ENCODE results near the gene SFXN3. TPM values are rescaled to one million over a fixed set of nuclear protein-coding genes. Genes with fewer than 3 reads are reported as not detected.

SFXN3 gene
- total and polyA plus RNA-seq, 2 of the 13 experiments (the other 11 are each of a cell fraction or from before 2014, with no cell fraction given): 16.8 to 71.5 TPM

GRCh38 chr10:101014230-101014884 is 16.7 kb upstream of the SFXN3 start (continued):
- no peak for TF ChIP-seq ZBTB37 (CRISPR knock-in tag; IDR thresholded peaks at IDR 0.05)
- TF ChIP-seq POGZ (CRISPR knock-in tag; IDR thresholded peaks at IDR 0.05): 0 out of 2 replicates have a peak, but pooled peaks have one; percentile 28
- no peak for TF ChIP-seq ZNF253 (CRISPR knock-in tag; IDR thresholded peaks at IDR 0.05; ENCODE audit: borderline replicate concordance)
- TF ChIP-seq RXRB (CRISPR knock-in tag; IDR thresholded peaks at IDR 0.05; ENCODE audit: borderline replicate concordance): no peak
- TF ChIP-seq PHF21A (CRISPR knock-in tag; IDR thresholded peaks at IDR 0.05): no peak
- TF ChIP-seq TCF7L2 (IDR thresholded peaks at IDR 0.05; ENCODE audit: low read depth, low read length): no peak
- no peak for TF ChIP-seq KMT2B (CRISPR knock-in tag; IDR thresholded peaks at IDR 0.05)
- no peak for TF ChIP-seq RORA (CRISPR knock-in tag; IDR thresholded peaks at IDR 0.05)
- TF ChIP-seq SP140L (CRISPR knock-in tag; IDR thresholded peaks at IDR 0.05; ENCODE audit: borderline replicate concordance): no peak
- TF ChIP-seq CCAR2 (optimal IDR thresholded peaks at IDR 0.05; ENCODE audit: low read depth, low read length): no peak
- no peak for TF ChIP-seq ADNP (CRISPR knock-in tag; IDR thresholded peaks at IDR 0.05)

- Histone ChIP-seq H3K79me2 (ENCODE audit: insufficient read depth, low read length) (no peaks in the 10 kb centered on the region), H3K27me3 (ENCODE audit: control insufficient read depth in 1 of 2, insufficient read depth in 2 of 2, low read length in 2 of 2) (peaks cover 0 to 3% of the 10 kb centered on the region in 2 experiments; a peak in 1 of 5 replicates), H4K20me1 (ENCODE audit: insufficient read depth, low read length) (no peaks in the 10 kb centered on the region), H3K9me3 (ENCODE audit: low read length) (no peaks in the 10 kb centered on the region), H3K4me1 (ENCODE audit: insufficient read depth, low read length) (peaks cover 68% of the 10 kb centered on the region), H3K27ac (ENCODE audit: extremely low read length, insufficient read depth, low read length) (no peak overlapping the region), H3K4me3 (replicated peaks in 1 of 3; ENCODE audit: insufficient read depth in 1 of 3, low read depth in 2 of 3, low read length in 3 of 3) (no peak overlapping the region; a peak in 1 of 6 replicates), H3K36me3 (replicated peaks in 1 of 2; ENCODE audit: control insufficient read depth in 1 of 2, insufficient read depth in 2 of 2, low read length in 2 of 2) (no peaks in the 10 kb centered on the region), H3K4me2 (ENCODE audit: low read depth, low read length) (peak overlapping the region; percentile 54; the same call in 1 of the 2 replicates), H3K9ac (ENCODE audit: insufficient read depth, low read depth, low read length) (no peak overlapping the region), H2AFZ (ENCODE audit: low read length) (no peak overlapping the region)
- WGBS (ENCODE audit: low lambda C conversion rate): 23% methylated on average over 6 of the region's 7 CpGs
- in situ Hi-C loops (cut with HindIII; ENCODE audit: extremely low pct_ligation_motif_present, low pct_unique_long_range_greater_than_20kb) (no loop called here), intact Hi-C loops (cut with micrococcal nuclease; ENCODE audit: unreplicated experiment) (loop anchor here (5.0 kb wide), 1 partner anchor 138 kb away; no protein-coding TSS in a partner anchor)
- no TSS peak for BruUV-seq (replicated peaks)
- POLR2A ChIA-PET: interaction anchor here (0.6 to 6.0 kb wide), 5 partner anchors 16 to 137 kb away, joined by 3 to 56 read pairs (median 3); partner anchors contain the start of genes LZTS2, PDZD7 and SFXN3
- ATAC-seq (no peak), FAIRE-seq (no peak), DNase-seq (ENCODE audit: low spot score) (no peak)
- CTCF ChIA-PET (ENCODE audit: low intra/inter-chr PET ratio, low total read pairs): interaction anchor here (1.3 to 6.1 kb wide), 4 partner anchors 19 to 81 kb away, joined by 3 to 240 read pairs (median 6); partner anchors contain the start of genes LZTS2 and SEMA4G
- no peak; the same call in 1 of the 2 replicates for TF ChIP-seq ZNF646 (CRISPR knock-in tag; IDR thresholded peaks at IDR 0.05)
Measured at GRCh38 chr10:101014966-101015581, 16.0 kb upstream of the SFXN3 start.
